ENCODE results near the gene PCP4L1.
"Not testable (repeated sequence)": the region's sequence is repeated elsewhere in the genome, so short reads cannot be mapped to it uniquely, and the experiment has no call there.

PCP4L1 gene

DNA sequence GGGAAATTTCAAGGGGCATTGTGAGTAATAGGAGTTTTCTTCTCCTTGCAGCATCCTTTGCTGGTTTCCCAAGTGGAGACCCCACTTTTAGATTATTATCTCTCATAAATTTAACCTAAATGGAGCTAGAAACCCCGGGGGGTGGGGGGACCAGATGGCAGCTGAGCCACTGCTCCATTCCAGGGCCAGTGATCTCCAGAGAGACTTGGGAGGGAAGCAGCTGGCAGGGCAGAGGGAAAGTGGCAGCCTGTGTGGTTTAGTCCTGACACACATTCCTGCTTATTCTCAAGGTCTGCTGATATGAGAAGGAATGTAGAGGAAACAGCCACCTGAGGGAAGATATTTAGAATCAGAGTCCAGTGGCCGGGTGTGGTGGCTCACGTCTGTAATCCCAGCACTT is 16.3 kb downstream of the PCP4L1 start:
- DNase-seq, result no peak

- DNase-seq, result no peak
Measured at GRCh38 chr1:161282991-161283390, 24.4 kb downstream of the PCP4L1 start.

- DNase-seq, result no peak
Measured at GRCh38 chr1:161285113-161285512, 26.6 kb downstream of the PCP4L1 start.

GRCh38 chr1:161285521-161285920 is 27.0 kb downstream of the PCP4L1 start:
- no peak for DNase-seq

DNA sequence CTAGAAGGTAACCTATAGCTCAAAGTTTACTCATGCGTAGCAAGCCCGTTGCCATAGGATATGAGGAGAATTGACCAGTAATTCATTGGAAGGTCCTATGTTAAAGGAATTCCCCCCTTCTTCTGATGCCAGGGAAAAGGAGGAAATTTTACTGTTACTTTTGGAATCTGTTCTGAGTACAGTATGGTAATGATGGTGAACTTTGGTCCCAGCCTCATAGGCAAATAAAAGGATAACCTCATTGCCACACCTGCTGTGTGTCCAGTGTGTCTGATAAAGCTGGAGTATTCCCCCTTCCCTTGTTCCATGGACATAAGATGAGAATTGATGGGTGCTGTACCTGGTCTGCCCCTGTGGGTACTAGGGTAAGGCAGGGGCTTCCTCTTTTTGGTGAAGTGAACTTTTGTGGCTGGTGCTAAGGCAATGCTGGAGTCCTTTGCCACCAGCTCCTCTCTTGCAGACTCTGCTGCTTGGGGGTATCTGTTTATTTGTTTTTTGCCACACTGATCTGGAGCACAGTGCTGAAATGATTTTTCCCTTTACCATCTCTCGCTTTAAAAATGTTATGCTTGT is 29.0 kb downstream of the PCP4L1 start:
- DNase-seq, result no peak

- no peak for DNase-seq
Measured at GRCh38 chr1:161290779-161291178, 32.2 kb downstream of the PCP4L1 start.

DNA sequence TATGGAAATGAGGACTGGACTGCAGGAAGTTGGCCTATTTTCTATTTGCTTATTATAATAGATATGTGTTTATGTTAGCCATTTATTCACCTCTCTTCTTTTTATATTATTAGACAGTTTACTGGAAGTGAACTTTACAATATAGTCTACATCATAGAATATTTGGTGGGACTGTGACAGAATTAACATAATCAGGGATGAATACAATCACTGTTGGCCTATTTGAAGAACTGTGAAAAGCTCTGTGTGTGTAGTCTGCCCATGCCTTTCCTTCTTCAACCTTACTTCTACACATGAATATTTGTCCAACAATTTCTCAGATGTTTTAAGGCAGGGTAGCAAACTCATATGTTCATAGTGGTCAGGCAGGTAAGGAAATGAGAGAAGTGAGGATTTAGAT is 38.9 kb downstream of the PCP4L1 start:
- no peak for DNase-seq

- no peak for DNase-seq
Measured at GRCh38 chr1:161298116-161298515, 39.6 kb downstream of the PCP4L1 start.

- DNase-seq, result no peak
Measured at GRCh38 chr1:161299347-161299746, 40.8 kb downstream of the PCP4L1 start.

GRCh38 chr1:161300478-161300877 is 41.9 kb downstream of the PCP4L1 start:
- no peak for DNase-seq

GRCh38 chr1:161304927-161305866 is 46.7 kb downstream of the PCP4L1 start:
- DNase-seq, result peak; percentile 24

GRCh38 chr1:161305867-161306519 is 47.4 kb downstream of the PCP4L1 start:
- peak; percentile 96 for DNase-seq

DNA sequence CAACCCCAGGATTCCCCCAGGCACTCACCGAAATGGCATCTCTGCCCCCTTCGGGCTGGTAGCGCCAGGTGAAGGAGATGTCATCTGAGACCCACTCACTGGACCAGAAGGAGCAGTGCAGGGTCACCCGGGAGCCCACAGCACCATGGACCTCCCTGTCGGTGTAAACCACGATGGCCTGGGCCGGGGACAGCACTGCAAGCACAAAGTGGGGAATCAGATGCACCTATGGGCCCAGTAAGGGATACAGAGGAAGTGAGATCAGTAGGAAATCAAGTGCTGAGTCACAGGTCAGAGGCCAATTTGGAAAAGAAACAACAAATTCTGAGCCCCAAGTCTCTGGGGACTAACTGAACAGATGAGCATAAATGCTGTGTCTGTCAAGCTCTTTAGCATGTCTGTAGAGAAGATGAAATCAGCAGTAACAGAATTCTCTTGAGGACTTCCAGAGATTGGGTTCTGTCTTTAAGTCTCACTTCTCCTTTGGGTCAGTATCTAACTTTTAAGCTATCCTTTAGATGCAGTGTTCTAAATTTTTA is 48.8 kb downstream of the PCP4L1 start:
- peak; percentile 31 for DNase-seq

GRCh38 chr1:161307892-161308638 is 49.5 kb downstream of the PCP4L1 start:
- DNase-seq, result no peak

GRCh38 chr1:161309868-161310267 is 51.3 kb downstream of the PCP4L1 start, which contains the start of gene MPZ:
Gene MPZ (minus strand): TSS chr1:161309968. CDS start chr1:161309905, 63 bp downstream.
- no peak for DNase-seq

GRCh38 chr1:161311595-161312181 is 53.1 kb downstream of the PCP4L1 start:
- DNase-seq, result no peak

- no peak for DNase-seq
Measured at GRCh38 chr1:161313554-161314200, 55.1 kb downstream of the PCP4L1 start.

- peak; percentile 93 for DNase-seq
Measured at GRCh38 chr1:161314201-161314981, 55.8 kb downstream of the PCP4L1 start, which contains the start of gene SDHC. Gene SDHC (plus strand): TSS chr1:161314381. CDS start chr1:161314406, 25 bp downstream.

GRCh38 chr1:161315841-161316674 is 57.5 kb downstream of the PCP4L1 start:
- DNase-seq, result not testable (repeated sequence)

DNA sequence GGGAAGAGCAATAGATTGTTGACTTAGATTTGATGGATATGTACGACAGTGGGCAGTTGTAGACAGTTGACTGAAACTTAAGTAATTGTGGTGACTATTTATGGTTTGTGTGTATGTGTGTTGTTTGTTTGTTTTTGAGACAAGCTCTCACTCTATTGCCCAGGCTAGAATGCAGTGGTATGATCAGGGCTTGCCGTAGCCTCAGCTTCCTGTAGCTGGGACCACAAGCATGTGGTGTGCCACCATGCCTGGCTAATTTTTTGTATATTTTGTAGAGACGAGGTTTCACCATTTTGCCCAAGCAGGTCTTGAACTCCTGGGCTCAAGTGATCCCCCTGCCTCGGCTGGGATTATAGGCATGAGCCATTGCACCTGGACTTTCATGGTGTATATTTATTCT is 65.5 kb downstream of the PCP4L1 start:
- peak; percentile 40 for DNase-seq

All from CD4-positive, alpha-beta T cell treated with Interleukin-21 for 1 hour (primary cell).